ENCODE results near the gene NANOGP8. TPM values are rescaled to one million over a fixed set of nuclear protein-coding genes. Genes with fewer than 3 reads are reported as not detected.

The NANOGP8 gene
- total RNA-seq, 1 donor from 2014 or later, result not detected

DNA sequence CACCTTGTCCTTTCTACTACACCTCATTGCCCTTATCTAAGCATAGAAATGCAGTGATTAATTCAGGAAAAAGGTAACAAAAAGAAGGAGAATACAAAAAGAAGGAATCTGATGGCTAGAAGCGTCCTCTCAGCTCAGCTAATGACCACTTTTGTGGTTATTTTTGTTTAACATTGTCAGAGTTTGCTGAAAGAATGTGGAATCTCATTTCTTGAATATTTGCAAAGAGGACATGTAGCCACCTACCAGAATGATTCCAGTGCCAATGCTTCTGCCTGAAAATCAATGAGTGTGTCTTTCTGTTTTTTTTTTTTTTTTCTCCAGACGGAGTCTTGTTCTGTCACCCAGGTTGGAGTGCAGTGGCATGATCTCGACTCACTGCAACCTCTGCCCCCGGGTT is 24.5 kb downstream of the NANOGP8 start:
- Histone ChIP-seq H3K36me3 (no peaks in the 10 kb centered on the region), H3K9me3 (no peaks in the 10 kb centered on the region), H3K4me3 (no peak overlapping the region), H3K4me1 (no peaks in the 10 kb centered on the region), H3K27me3 (no peaks in the 10 kb centered on the region), H3K27ac (no peak overlapping the region)
- TF ChIP-seq, protein P1, sequence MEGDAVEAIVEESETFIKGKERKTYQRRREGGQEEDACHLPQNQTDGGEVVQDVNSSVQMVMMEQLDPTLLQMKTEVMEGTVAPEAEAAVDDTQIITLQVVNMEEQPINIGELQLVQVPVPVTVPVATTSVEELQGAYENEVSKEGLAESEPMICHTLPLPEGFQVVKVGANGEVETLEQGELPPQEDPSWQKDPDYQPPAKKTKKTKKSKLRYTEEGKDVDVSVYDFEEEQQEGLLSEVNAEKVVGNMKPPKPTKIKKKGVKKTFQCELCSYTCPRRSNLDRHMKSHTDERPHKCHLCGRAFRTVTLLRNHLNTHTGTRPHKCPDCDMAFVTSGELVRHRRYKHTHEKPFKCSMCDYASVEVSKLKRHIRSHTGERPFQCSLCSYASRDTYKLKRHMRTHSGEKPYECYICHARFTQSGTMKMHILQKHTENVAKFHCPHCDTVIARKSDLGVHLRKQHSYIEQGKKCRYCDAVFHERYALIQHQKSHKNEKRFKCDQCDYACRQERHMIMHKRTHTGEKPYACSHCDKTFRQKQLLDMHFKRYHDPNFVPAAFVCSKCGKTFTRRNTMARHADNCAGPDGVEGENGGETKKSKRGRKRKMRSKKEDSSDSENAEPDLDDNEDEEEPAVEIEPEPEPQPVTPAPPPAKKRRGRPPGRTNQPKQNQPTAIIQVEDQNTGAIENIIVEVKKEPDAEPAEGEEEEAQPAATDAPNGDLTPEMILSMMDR (IDR thresholded peaks at IDR 0.05), result no peak
- no peak for DNase-seq
- ATAC-seq, result no peak
- intact Hi-C loops (cut with DNase I), result no loop called here

DNA sequence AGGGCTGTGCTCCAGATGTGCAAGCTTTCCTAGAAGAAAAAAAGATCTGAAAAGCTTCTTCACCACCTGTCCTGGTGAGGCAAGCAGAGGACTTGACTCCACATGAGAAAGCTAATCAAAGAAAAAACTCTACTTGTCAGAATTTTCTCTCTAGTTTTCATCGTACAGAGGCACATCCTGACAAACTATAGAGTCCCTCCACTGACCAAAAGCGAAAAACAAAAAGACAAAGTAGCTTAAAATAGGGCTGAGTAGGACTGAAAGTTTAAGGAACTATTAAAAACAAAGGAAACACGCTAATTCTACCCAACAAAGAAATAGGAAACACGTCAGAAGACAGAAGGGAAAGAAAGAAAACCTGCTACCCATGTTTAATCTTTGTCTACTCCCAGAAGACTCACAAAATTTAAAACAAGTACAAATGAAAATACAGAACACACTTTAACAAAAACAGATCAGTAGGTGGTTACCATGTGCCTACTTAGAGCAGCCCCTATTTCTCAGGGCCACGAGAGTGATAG is 26.5 kb downstream of the NANOGP8 start:
- intact Hi-C loops (cut with DNase I), result no loop called here
- ATAC-seq (no peak), DNase-seq (no peak)
- Histone ChIP-seq H3K36me3 (no peaks in the 10 kb centered on the region), H3K4me1 (no peaks in the 10 kb centered on the region), H3K27ac (no peak overlapping the region), H3K9me3 (no peaks in the 10 kb centered on the region), H3K4me3 (no peak overlapping the region), H3K27me3 (no peaks in the 10 kb centered on the region)
- TF ChIP-seq, protein P1 (IDR thresholded peaks at IDR 0.05), result no peak

DNA sequence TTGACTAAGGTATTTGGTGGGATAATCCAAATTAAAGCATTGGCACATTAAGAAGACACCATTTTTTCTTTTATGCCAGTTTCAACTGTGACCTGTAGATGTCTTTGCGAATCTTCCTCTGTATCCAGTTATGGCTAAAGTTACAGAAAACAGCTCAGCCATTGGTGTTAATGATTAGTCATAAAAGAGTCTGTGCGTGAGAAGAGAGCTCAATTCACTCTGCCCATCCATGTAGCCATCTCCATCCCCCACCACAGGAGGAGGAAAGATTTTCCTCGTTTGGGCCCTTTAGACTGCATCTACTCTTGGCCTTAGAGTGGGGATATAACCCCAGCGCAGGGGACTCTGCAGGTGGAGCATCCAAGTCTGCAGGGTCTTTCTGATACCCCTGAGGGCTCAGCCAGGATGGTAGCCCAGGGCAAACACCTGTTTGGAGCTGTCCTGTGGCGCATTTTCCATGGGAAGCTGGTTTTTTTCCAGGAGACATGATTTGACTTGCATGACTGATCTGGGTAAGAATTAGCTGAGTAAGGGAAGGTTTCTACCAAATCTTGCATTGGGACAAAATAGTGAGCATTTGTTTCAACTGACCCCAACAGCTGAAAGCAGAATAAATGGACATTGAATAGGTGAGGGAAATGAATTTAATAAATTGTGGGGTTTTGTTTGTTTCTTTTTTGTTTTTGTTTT is 29.5 kb downstream of the NANOGP8 start:
- intact Hi-C loops (cut with DNase I), result no loop called here
- H3K9me3 ChIP-seq, result no peaks in the 10 kb centered on the region
- TF ChIP-seq, protein P1 (IDR thresholded peaks at IDR 0.05), result no peak

DNA sequence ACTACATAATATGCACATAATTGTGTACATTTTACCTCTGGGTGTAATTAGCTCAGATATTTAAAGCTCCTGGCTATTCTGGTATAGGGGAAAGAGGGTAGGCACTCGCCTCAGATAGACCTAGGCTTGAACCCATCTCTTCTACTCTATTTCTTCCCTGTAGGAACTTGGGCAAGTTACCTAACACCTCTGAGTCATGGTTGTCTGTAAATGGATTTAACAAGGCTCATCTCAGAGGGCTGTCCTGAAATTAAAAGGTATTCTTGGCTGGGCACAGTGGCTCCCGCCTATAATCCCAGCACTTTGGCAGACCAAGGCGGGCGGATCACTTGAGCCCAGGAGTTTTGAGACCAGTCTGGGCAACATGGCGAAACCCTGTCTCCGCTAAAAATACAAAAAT is 30.7 kb downstream of the NANOGP8 start:
- DNase-seq (no peak), ATAC-seq (no peak)
- Histone ChIP-seq H3K27me3 (no peaks in the 10 kb centered on the region), H3K36me3 (no peaks in the 10 kb centered on the region), H3K9me3 (no peaks in the 10 kb centered on the region), H3K4me3 (no peak overlapping the region), H3K27ac (no peak overlapping the region), H3K4me1 (no peaks in the 10 kb centered on the region)
- TF ChIP-seq, protein P1 (IDR thresholded peaks at IDR 0.05), result no peak
- intact Hi-C loops (cut with DNase I), result no loop called here

More for the DNA sequence above, 29.5 kb downstream of the NANOGP8 start:
- no peak overlapping the region for H3K4me3 ChIP-seq
- no peaks in the 10 kb centered on the region for H3K27me3 ChIP-seq
- DNase-seq, result no peak
- no peaks in the 10 kb centered on the region for H3K4me1 ChIP-seq
- no peak for ATAC-seq
- no peak overlapping the region for H3K27ac ChIP-seq
- H3K36me3 ChIP-seq, result no peaks in the 10 kb centered on the region

DNA sequence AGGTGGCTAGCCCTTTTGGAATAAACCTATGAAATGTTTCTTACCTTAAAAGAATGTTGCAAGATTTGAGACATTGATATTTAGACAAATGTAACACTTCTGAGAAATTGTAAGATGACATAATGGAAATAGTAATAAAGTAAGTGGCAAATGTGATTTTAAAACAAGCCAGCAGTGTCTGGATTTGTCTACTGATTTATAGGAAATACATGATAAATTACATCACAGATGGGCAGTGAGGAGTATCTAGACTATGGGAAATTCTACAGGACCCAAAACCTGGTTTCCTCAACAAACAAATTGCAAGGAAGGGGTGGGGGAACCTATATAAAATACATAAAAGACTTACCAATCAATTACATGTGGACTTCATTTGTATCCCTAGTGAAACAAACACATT is 37.1 kb downstream of the NANOGP8 start:
- Histone ChIP-seq H3K4me1 (no peaks in the 10 kb centered on the region), H3K27me3 (no peaks in the 10 kb centered on the region), H3K36me3 (no peaks in the 10 kb centered on the region), H3K27ac (no peak overlapping the region), H3K4me3 (no peak overlapping the region), H3K9me3 (no peaks in the 10 kb centered on the region)
- DNase-seq (no peak), ATAC-seq (no peak)
- intact Hi-C loops (cut with DNase I), result no loop called here
- TF ChIP-seq, protein P1 (IDR thresholded peaks at IDR 0.05), result no peak
